ENCODE data around the gene TAS2R60. TPM values are rescaled to one million over a fixed set of nuclear protein-coding genes. Genes with fewer than 3 reads are reported as not detected.
A peak's percentile ranks its signal among the peaks of the same experiment; 100 is the strongest.
"Not testable (repeated sequence)": the region's sequence is repeated elsewhere in the genome, so short reads cannot be mapped to it uniquely, and the experiment has no call there.

TAS2R60 gene
- total and polyA plus RNA-seq, 4 donors: 0.05 to 1.0 TPM; not detected in 2

DNA sequence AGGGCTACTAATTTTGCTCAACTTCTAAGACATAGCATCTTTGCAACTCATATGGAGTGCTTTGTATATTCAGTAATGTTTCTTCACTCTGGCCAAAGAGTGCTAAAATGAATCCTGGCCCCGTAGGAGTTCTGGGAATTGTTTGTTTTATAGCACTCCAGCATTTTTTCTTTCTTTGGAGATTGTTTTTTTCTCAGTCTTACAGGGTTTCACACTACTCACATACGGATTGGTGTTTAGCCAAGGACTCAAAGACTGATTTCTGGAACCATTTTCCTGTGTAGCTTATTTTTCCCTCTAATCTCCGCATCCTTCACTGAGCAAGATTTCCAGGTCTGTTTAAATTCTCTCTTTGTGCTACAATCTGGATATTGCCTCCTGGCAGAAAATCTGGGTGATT is 40.9 kb downstream of the TAS2R60 start:
- H3K27me3 ChIP-seq (ENCODE audit: control insufficient read depth in 3 of 3, insufficient read depth in 3 of 3, low read length in 2 of 3): no peaks in the 10 kb centered on the region
- H3K9ac ChIP-seq (ENCODE audit: insufficient read depth in 1 of 2, low read length in 2 of 2): no peak overlapping the region
- TF ChIP-seq, protein P1, sequence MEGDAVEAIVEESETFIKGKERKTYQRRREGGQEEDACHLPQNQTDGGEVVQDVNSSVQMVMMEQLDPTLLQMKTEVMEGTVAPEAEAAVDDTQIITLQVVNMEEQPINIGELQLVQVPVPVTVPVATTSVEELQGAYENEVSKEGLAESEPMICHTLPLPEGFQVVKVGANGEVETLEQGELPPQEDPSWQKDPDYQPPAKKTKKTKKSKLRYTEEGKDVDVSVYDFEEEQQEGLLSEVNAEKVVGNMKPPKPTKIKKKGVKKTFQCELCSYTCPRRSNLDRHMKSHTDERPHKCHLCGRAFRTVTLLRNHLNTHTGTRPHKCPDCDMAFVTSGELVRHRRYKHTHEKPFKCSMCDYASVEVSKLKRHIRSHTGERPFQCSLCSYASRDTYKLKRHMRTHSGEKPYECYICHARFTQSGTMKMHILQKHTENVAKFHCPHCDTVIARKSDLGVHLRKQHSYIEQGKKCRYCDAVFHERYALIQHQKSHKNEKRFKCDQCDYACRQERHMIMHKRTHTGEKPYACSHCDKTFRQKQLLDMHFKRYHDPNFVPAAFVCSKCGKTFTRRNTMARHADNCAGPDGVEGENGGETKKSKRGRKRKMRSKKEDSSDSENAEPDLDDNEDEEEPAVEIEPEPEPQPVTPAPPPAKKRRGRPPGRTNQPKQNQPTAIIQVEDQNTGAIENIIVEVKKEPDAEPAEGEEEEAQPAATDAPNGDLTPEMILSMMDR (IDR thresholded peaks at IDR 0.05; ENCODE audit: control extremely low read depth, extremely low read depth): no peak
- H3K4me3 ChIP-seq: no peak overlapping the region
- ATAC-seq (ENCODE audit: insufficient read depth, low FRiP score) (no peak), DNase-seq (peak; percentile 47 to 98 (median 97))
- no peaks in the 10 kb centered on the region for H3K36me3 ChIP-seq (ENCODE audit: control insufficient read depth in 4 of 4, insufficient read depth in 4 of 4, low read length in 4 of 4)
- 61 to 73% methylated on average over 3 of the region's 3 CpGs for whole genome bisulfite sequencing, 2 donors
- no peak overlapping the region for H3K27ac ChIP-seq (ENCODE audit: low read depth in 1 of 2, low read length in 1 of 2)
- no peaks in the 10 kb centered on the region for H3K9me3 ChIP-seq (ENCODE audit: control insufficient read depth in 4 of 4, insufficient read depth in 3 of 4, low read length in 3 of 4)
- H3K4me1 ChIP-seq (ENCODE audit: control insufficient read depth in 5 of 5, insufficient read depth in 5 of 5, low read length in 5 of 5): peaks cover 0 to 53% (median 10%) of the 10 kb centered on the region in 5 donors

- DNase-seq: no peak
- ATAC-seq (ENCODE audit: insufficient read depth, low FRiP score): no peak
- TF ChIP-seq, protein P1 (IDR thresholded peaks at IDR 0.05; ENCODE audit: control extremely low read depth, extremely low read depth): no peak
- H3K9ac ChIP-seq (ENCODE audit: insufficient read depth in 1 of 2, low read length in 2 of 2): no peak overlapping the region
- H3K4me1 ChIP-seq (ENCODE audit: control insufficient read depth in 5 of 5, insufficient read depth in 5 of 5, low read length in 5 of 5): peaks cover 0 to 56% (median 10%) of the 10 kb centered on the region in 5 donors
- no peak overlapping the region for H3K4me3 ChIP-seq
- H3K27me3 ChIP-seq (ENCODE audit: control insufficient read depth in 3 of 3, insufficient read depth in 3 of 3, low read length in 2 of 3): no peaks in the 10 kb centered on the region
- H3K36me3 ChIP-seq (ENCODE audit: control insufficient read depth in 4 of 4, insufficient read depth in 4 of 4, low read length in 4 of 4): no peaks in the 10 kb centered on the region
- no peaks in the 10 kb centered on the region for H3K9me3 ChIP-seq (ENCODE audit: control insufficient read depth in 4 of 4, insufficient read depth in 3 of 4, low read length in 3 of 4)
- H3K27ac ChIP-seq (ENCODE audit: low read depth in 1 of 2, low read length in 1 of 2): no peak overlapping the region
These were observed 41.8 kb downstream of the TAS2R60 start for GRCh38 chr7:143485094-143485493.

GRCh38 chr7:143485500-143485899 is 42.2 kb downstream of the TAS2R60 start:
- WGBS, 2 donors: 52 to 63% methylated on average over 6 of the region's 6 CpGs
- no peaks in the 10 kb centered on the region for H3K9me3 ChIP-seq (ENCODE audit: control insufficient read depth in 4 of 4, insufficient read depth in 3 of 4, low read length in 3 of 4)
- DNase-seq (no peak), ATAC-seq (ENCODE audit: insufficient read depth, low FRiP score) (no peak)
- H3K4me3 ChIP-seq: no peak overlapping the region
- H3K27ac ChIP-seq (ENCODE audit: low read depth in 1 of 2, low read length in 1 of 2): peak overlapping the region in 1 of 2 donors; percentile 17
- no peak overlapping the region for H3K9ac ChIP-seq (ENCODE audit: insufficient read depth in 1 of 2, low read length in 2 of 2)
- H3K36me3 ChIP-seq (ENCODE audit: control insufficient read depth in 4 of 4, insufficient read depth in 4 of 4, low read length in 4 of 4): no peaks in the 10 kb centered on the region
- H3K4me1 ChIP-seq (ENCODE audit: control insufficient read depth in 5 of 5, insufficient read depth in 5 of 5, low read length in 5 of 5): peaks cover 0 to 56% (median 10%) of the 10 kb centered on the region in 5 donors
- TF ChIP-seq, protein P1 (IDR thresholded peaks at IDR 0.05; ENCODE audit: control extremely low read depth, extremely low read depth): no peak
- H3K27me3 ChIP-seq (ENCODE audit: control insufficient read depth in 3 of 3, insufficient read depth in 3 of 3, low read length in 2 of 3): no peaks in the 10 kb centered on the region

- 84 to 95% methylated on average over 3 of the region's 3 CpGs for WGBS, 2 donors
These were observed 43.0 kb downstream of the TAS2R60 start for GRCh38 chr7:143486266-143486665.

More at GRCh38 chr7:143486266-143486665, 43.0 kb downstream of the TAS2R60 start:
- DNase-seq; H3K27me3 ChIP-seq (ENCODE audit: control insufficient read depth in 3 of 3, insufficient read depth in 3 of 3, low read length in 2 of 3); ATAC-seq (ENCODE audit: insufficient read depth, low FRiP score); H3K27ac ChIP-seq (ENCODE audit: low read depth in 1 of 2, low read length in 1 of 2); H3K4me3 ChIP-seq; H3K9ac ChIP-seq (ENCODE audit: insufficient read depth in 1 of 2, low read length in 2 of 2); H3K9me3 ChIP-seq (ENCODE audit: control insufficient read depth in 4 of 4, insufficient read depth in 3 of 4, low read length in 3 of 4); H3K36me3 ChIP-seq (ENCODE audit: control insufficient read depth in 4 of 4, insufficient read depth in 4 of 4, low read length in 4 of 4): not testable (repeated sequence)
- H3K4me1 ChIP-seq (ENCODE audit: control insufficient read depth in 5 of 5, insufficient read depth in 5 of 5, low read length in 5 of 5): peaks cover 0 to 56% (median 10%) of the 10 kb centered on the region in 5 donors

Data from lung (tissue), 12 donors.